ENCODE results near the gene SMCHD1. TPM values are rescaled to one million over a fixed set of nuclear protein-coding genes. Genes with fewer than 3 reads are reported as not detected.
"Not testable (repeated sequence)": the region's sequence is repeated elsewhere in the genome, so short reads cannot be mapped to it uniquely, and the experiment has no call there.

The SMCHD1 gene
- polyA plus RNA-seq, 4 donors = 11.2 to 37.7 (median 14.3) TPM

- no peak overlapping the region for H3K4me3 ChIP-seq (ENCODE audit: low read depth in 1 of 3, low read length in 3 of 3)
- H3K27me3 ChIP-seq (ENCODE audit: control insufficient read depth in 3 of 3, insufficient read depth in 3 of 3, low read length in 3 of 3) = no peaks in the 10 kb centered on the region
- no peaks in the 10 kb centered on the region for H3K9me3 ChIP-seq (ENCODE audit: control insufficient read depth in 2 of 2, insufficient read depth in 1 of 2, low read depth in 1 of 2, low read length in 1 of 2)
- H3K27ac ChIP-seq (ENCODE audit: low read depth in 1 of 3, low read length in 2 of 3) = no peak overlapping the region
- FAIRE-seq (no peak), DNase-seq (no peak)
- 95 to 97% (median 97%) methylated on average over 9 of the region's 9 CpGs for WGBS, 3 donors
- peaks cover 8 to 24% (median 13%) of the 10 kb centered on the region in 3 donors for H3K36me3 ChIP-seq (ENCODE audit: control insufficient read depth in 3 of 3, insufficient read depth in 2 of 3, low read depth in 1 of 3, low read length in 3 of 3)
- H3K4me1 ChIP-seq (ENCODE audit: control insufficient read depth in 3 of 3, insufficient read depth in 2 of 3, low read depth in 1 of 3, low read length in 2 of 3) = no peaks in the 10 kb centered on the region
Observed at GRCh38 chr18:2794159-2794558, 138.6 kb downstream of the SMCHD1 start.

- Histone ChIP-seq H3K9me3 (ENCODE audit: control insufficient read depth in 2 of 2, insufficient read depth in 1 of 2, low read depth in 1 of 2, low read length in 1 of 2) (no peaks in the 10 kb centered on the region), H3K4me3 (ENCODE audit: low read depth in 1 of 3, low read length in 3 of 3) (no peak overlapping the region), H3K27me3 (ENCODE audit: control insufficient read depth in 3 of 3, insufficient read depth in 3 of 3, low read length in 3 of 3) (no peaks in the 10 kb centered on the region), H3K36me3 (ENCODE audit: control insufficient read depth in 3 of 3, insufficient read depth in 2 of 3, low read depth in 1 of 3, low read length in 3 of 3) (peaks cover 11 to 21% (median 15%) of the 10 kb centered on the region in 3 donors), H3K4me1 (ENCODE audit: control insufficient read depth in 3 of 3, insufficient read depth in 2 of 3, low read depth in 1 of 3, low read length in 2 of 3) (no peaks in the 10 kb centered on the region), H3K27ac (ENCODE audit: low read depth in 1 of 3, low read length in 2 of 3) (no peak overlapping the region)
- 97 to 100% (median 100%) methylated on average over 1 of the region's 1 CpG for WGBS, 3 donors
- no peak for FAIRE-seq
- DNase-seq = no peak
Observed at GRCh38 chr18:2797951-2798350, 142.4 kb downstream of the SMCHD1 start.

GRCh38 chr18:2799369-2799768 is 143.8 kb downstream of the SMCHD1 start:
- FAIRE-seq (no peak), DNase-seq (no peak)
- H3K4me3 ChIP-seq (ENCODE audit: low read depth in 1 of 3, low read length in 3 of 3) = no peak overlapping the region
- 78 to 99% (median 92%) methylated on average over 2 of the region's 2 CpGs for WGBS, 3 donors
- no peaks in the 10 kb centered on the region for H3K4me1 ChIP-seq (ENCODE audit: control insufficient read depth in 3 of 3, insufficient read depth in 2 of 3, low read depth in 1 of 3, low read length in 2 of 3)
- H3K36me3 ChIP-seq (ENCODE audit: control insufficient read depth in 3 of 3, insufficient read depth in 2 of 3, low read depth in 1 of 3, low read length in 3 of 3) = peaks cover 11 to 21% (median 11%) of the 10 kb centered on the region in 3 donors
- no peaks in the 10 kb centered on the region for H3K9me3 ChIP-seq (ENCODE audit: control insufficient read depth in 2 of 2, insufficient read depth in 1 of 2, low read depth in 1 of 2, low read length in 1 of 2)
- no peak overlapping the region for H3K27ac ChIP-seq (ENCODE audit: low read depth in 1 of 3, low read length in 2 of 3)
- H3K27me3 ChIP-seq (ENCODE audit: control insufficient read depth in 3 of 3, insufficient read depth in 3 of 3, low read length in 3 of 3) = no peaks in the 10 kb centered on the region

GRCh38 chr18:2805970-2806943 is 150.7 kb downstream of the SMCHD1 start:
- peaks cover 0 to 8% of the 10 kb centered on the region in 2 donors for H3K9me3 ChIP-seq (ENCODE audit: control insufficient read depth in 2 of 2, insufficient read depth in 1 of 2, low read depth in 1 of 2, low read length in 1 of 2)
- no peak overlapping the region for H3K4me3 ChIP-seq (ENCODE audit: low read depth in 1 of 3, low read length in 3 of 3)
- no peaks in the 10 kb centered on the region for H3K4me1 ChIP-seq (ENCODE audit: control insufficient read depth in 3 of 3, insufficient read depth in 2 of 3, low read depth in 1 of 3, low read length in 2 of 3)
- H3K27ac ChIP-seq (ENCODE audit: low read depth in 1 of 3, low read length in 2 of 3) = no peak overlapping the region
- no peak for FAIRE-seq
- WGBS, 3 donors = 86 to 95% (median 94%) methylated on average over 8 of the region's 8 CpGs
- no peak for DNase-seq
- H3K36me3 ChIP-seq (ENCODE audit: control insufficient read depth in 3 of 3, insufficient read depth in 2 of 3, low read depth in 1 of 3, low read length in 3 of 3) = peaks cover 2 to 4% (median 4%) of the 10 kb centered on the region in 3 donors
- no peaks in the 10 kb centered on the region for H3K27me3 ChIP-seq (ENCODE audit: control insufficient read depth in 3 of 3, insufficient read depth in 3 of 3, low read length in 3 of 3)

GRCh38 chr18:2808640-2809039 is 153.1 kb downstream of the SMCHD1 start:
- FAIRE-seq; H3K27me3 ChIP-seq (ENCODE audit: control insufficient read depth in 3 of 3, insufficient read depth in 3 of 3, low read length in 3 of 3); H3K4me3 ChIP-seq (ENCODE audit: low read depth in 1 of 3, low read length in 3 of 3); H3K9me3 ChIP-seq (ENCODE audit: control insufficient read depth in 2 of 2, insufficient read depth in 1 of 2, low read depth in 1 of 2, low read length in 1 of 2); H3K4me1 ChIP-seq (ENCODE audit: control insufficient read depth in 3 of 3, insufficient read depth in 2 of 3, low read depth in 1 of 3, low read length in 2 of 3); H3K36me3 ChIP-seq (ENCODE audit: control insufficient read depth in 3 of 3, insufficient read depth in 2 of 3, low read depth in 1 of 3, low read length in 3 of 3); H3K27ac ChIP-seq (ENCODE audit: low read depth in 1 of 3, low read length in 2 of 3): not testable (repeated sequence)
- WGBS, 3 donors = 30 to 75% (median 54%) methylated on average over 2 of the region's 2 CpGs
- DNase-seq = peak; percentile 31 to 54

- WGBS, 3 donors = 85 to 94% (median 87%) methylated on average over 6 of the region's 6 CpGs
- not testable (repeated sequence) for H3K4me3 ChIP-seq (ENCODE audit: low read depth in 1 of 3, low read length in 3 of 3); FAIRE-seq; H3K27ac ChIP-seq (ENCODE audit: low read depth in 1 of 3, low read length in 2 of 3); H3K4me1 ChIP-seq (ENCODE audit: control insufficient read depth in 3 of 3, insufficient read depth in 2 of 3, low read depth in 1 of 3, low read length in 2 of 3); H3K27me3 ChIP-seq (ENCODE audit: control insufficient read depth in 3 of 3, insufficient read depth in 3 of 3, low read length in 3 of 3); DNase-seq; H3K36me3 ChIP-seq (ENCODE audit: control insufficient read depth in 3 of 3, insufficient read depth in 2 of 3, low read depth in 1 of 3, low read length in 3 of 3)
- H3K9me3 ChIP-seq (ENCODE audit: control insufficient read depth in 2 of 2, insufficient read depth in 1 of 2, low read depth in 1 of 2, low read length in 1 of 2) = peaks cover 0 to 10% of the 10 kb centered on the region in 2 donors
Observed at GRCh38 chr18:2809666-2810183, 154.2 kb downstream of the SMCHD1 start.

GRCh38 chr18:2811416-2811815 is 155.9 kb downstream of the SMCHD1 start:
- whole genome bisulfite sequencing, 3 donors = 98% methylated on average over 1 of the region's 1 CpG
- Histone ChIP-seq H3K27ac (ENCODE audit: low read depth in 1 of 3, low read length in 2 of 3) (no peak overlapping the region), H3K4me1 (ENCODE audit: control insufficient read depth in 3 of 3, insufficient read depth in 2 of 3, low read depth in 1 of 3, low read length in 2 of 3) (no peaks in the 10 kb centered on the region), H3K4me3 (ENCODE audit: low read depth in 1 of 3, low read length in 3 of 3) (no peak overlapping the region), H3K27me3 (ENCODE audit: control insufficient read depth in 3 of 3, insufficient read depth in 3 of 3, low read length in 3 of 3) (no peaks in the 10 kb centered on the region), H3K9me3 (ENCODE audit: control insufficient read depth in 2 of 2, insufficient read depth in 1 of 2, low read depth in 1 of 2, low read length in 1 of 2) (peaks cover 0 to 10% of the 10 kb centered on the region in 2 donors), H3K36me3 (ENCODE audit: control insufficient read depth in 3 of 3, insufficient read depth in 2 of 3, low read depth in 1 of 3, low read length in 3 of 3) (no peaks in the 10 kb centered on the region)
- FAIRE-seq (no peak), DNase-seq (no peak)

GRCh38 chr18:2814928-2815327 is 159.4 kb downstream of the SMCHD1 start:
- 93 to 96% (median 93%) methylated on average over 2 of the region's 2 CpGs for WGBS, 3 donors
- no peak for DNase-seq

More at GRCh38 chr18:2814928-2815327, 159.4 kb downstream of the SMCHD1 start:
- no peak for FAIRE-seq
- H3K27ac ChIP-seq (ENCODE audit: low read depth in 1 of 3, low read length in 2 of 3) = no peak overlapping the region
- no peak overlapping the region for H3K4me3 ChIP-seq (ENCODE audit: low read depth in 1 of 3, low read length in 3 of 3)
- H3K27me3 ChIP-seq (ENCODE audit: control insufficient read depth in 3 of 3, insufficient read depth in 3 of 3, low read length in 3 of 3) = no peaks in the 10 kb centered on the region
- no peaks in the 10 kb centered on the region for H3K36me3 ChIP-seq (ENCODE audit: control insufficient read depth in 3 of 3, insufficient read depth in 2 of 3, low read depth in 1 of 3, low read length in 3 of 3)
- H3K4me1 ChIP-seq (ENCODE audit: control insufficient read depth in 3 of 3, insufficient read depth in 2 of 3, low read depth in 1 of 3, low read length in 2 of 3) = no peaks in the 10 kb centered on the region
- H3K9me3 ChIP-seq (ENCODE audit: control insufficient read depth in 2 of 2, insufficient read depth in 1 of 2, low read depth in 1 of 2, low read length in 1 of 2) = peaks cover 0 to 7% of the 10 kb centered on the region in 2 donors
